Left lung (tissue), 10 donors: ENCODE measurements around the gene CD84. TPM values are rescaled to one million over a fixed set of nuclear protein-coding genes. Genes with fewer than 3 reads are reported as not detected.

ENCODE experiments used
- ATAC-seq: fragments of 200-7000 bp; cut with Tn5 transposase; one replicate; pipeline ENCODE4 v1.9.1; 2020; ENCODE audit warnings: moderate library complexity
- DNase-seq, 4 donors: peaks; one replicate each; pipeline ENCODE4 v3.0.0-alpha.2; 2013 to 2020
- H3K27ac ChIP-seq, 2 donors: fragments of 200-600 bp; sonication (generic) in 1 of 2; one replicate each; pipeline versions ENCODE4 v1.5.0 to v1.8.0; 2020 to 2021
- H3K27me3 ChIP-seq, 2 donors: fragments of 200-600 bp; sonication (generic) in 1 of 2; one replicate each; pipeline versions ENCODE4 v1.5.0 to v1.8.0; 2020 to 2021
- H3K36me3 ChIP-seq, 2 donors: fragments of 200-600 bp; sonication (generic) in 1 of 2; one replicate each; pipeline versions ENCODE4 v1.5.0 to v1.8.0; 2020 to 2021
- H3K4me1 ChIP-seq, 2 donors: fragments of 200-600 bp; one replicate each; pipeline ENCODE4 v1.8.0; 2021
- H3K4me3 ChIP-seq, 2 donors: fragments of 200-600 bp; sonication (generic) in 1 of 2; one replicate each; pipeline versions ENCODE4 v1.5.0 to v1.8.0; 2020 to 2021; ENCODE audit warnings: mild to moderate bottlenecking in 1 of 2
- H3K9me3 ChIP-seq, 2 donors: fragments of 200-600 bp; sonication (generic) in 1 of 2; one replicate each; pipeline versions ENCODE4 v1.5.0 to v1.8.0; 2020 to 2021
- CTCF ChIP-seq, 2 donors: fragments of 200-600 bp; sonication (generic) in 1 of 2; IDR thresholded peaks; one replicate each; pipeline versions ENCODE4 v1.5.0 to v1.8.0; 2021; ENCODE audit warnings: antibody characterized with exemption in 2 of 2
- intact Hi-C, 2 donors: fragments of 100-400 bp; cut with DNase I; formaldehyde crosslinking; loops; one replicate each; pipeline versions ENCODE4 v1.11.2 to v1.14.2; 2022
- polyA plus RNA-seq, 6 donors: library from polyadenylated mRNA; unstranded; fragments of 120-200 nt; gene quantifications; one replicate each; pipeline ENCODE4 v1.2.1, GENCODE V29; 2013; ENCODE audit not compliant: insufficient read length in 6 of 6
- total RNA-seq, 2 donors: library from RNA; stranded (reverse); fragmentation: NEBNext Ultra II Directional; extraction: Animal tissue kit (Norgen Biotek cat#: 25700); gene quantifications; one replicate each; pipeline ENCODE4 v1.2.1, GENCODE V29; 2021
- donor health status: DM: no; HTN: yes; CAD: no.
- donor health status: DM: no; HTN: no; CAD: no.

The CD84 gene
- total and polyA plus RNA-seq, 8 donors, result 1.6 to 39.7 (median 2.3) TPM

GRCh38 chr1:160625725-160626498, 46.6 kb upstream of the CD84 start:
- DNase-seq (peak in 1 of 4 donors; percentile 7), ATAC-seq (no peak)
- Histone ChIP-seq H3K27me3 (no peaks in the 10 kb centered on the region), H3K9me3 (no peaks in the 10 kb centered on the region), H3K36me3 (no peaks in the 10 kb centered on the region), H3K4me1 (peaks cover 4 to 40% of the 10 kb centered on the region in 2 donors), H3K27ac (no peak overlapping the region), H3K4me3 (no peak overlapping the region)
- no peak for TF ChIP-seq CTCF (IDR thresholded peaks at IDR 0.05)
- intact Hi-C loops, result no loop called here

DNA sequence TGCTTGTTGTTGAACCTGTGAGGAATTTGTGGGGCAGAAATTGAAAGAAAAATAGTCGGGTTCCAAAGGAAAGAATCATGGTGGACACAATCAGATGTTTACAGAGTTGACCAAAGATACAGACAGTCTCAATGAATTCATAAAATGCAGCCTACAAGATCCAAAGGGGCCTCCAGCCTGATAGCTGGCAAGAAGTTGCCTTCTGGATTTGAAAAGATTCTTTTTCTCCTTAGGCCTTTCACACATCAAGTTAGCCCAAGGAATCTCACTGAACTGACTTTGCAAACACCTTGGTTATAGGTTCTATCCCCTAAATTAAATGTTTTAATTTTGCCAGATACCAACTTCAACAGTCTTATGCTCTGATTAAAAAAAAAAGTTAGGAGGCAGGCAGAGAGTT, 46.0 kb upstream of the CD84 start:
- Histone ChIP-seq H3K27me3 (no peaks in the 10 kb centered on the region), H3K36me3 (no peaks in the 10 kb centered on the region), H3K4me3 (no peak overlapping the region), H3K9me3 (no peaks in the 10 kb centered on the region), H3K4me1 (peaks cover 3 to 34% of the 10 kb centered on the region in 2 donors), H3K27ac (no peak overlapping the region)
- no peak for DNase-seq
- no peak for ATAC-seq
- TF ChIP-seq CTCF (IDR thresholded peaks at IDR 0.05), result no peak
- intact Hi-C loops, result no loop called here

DNA sequence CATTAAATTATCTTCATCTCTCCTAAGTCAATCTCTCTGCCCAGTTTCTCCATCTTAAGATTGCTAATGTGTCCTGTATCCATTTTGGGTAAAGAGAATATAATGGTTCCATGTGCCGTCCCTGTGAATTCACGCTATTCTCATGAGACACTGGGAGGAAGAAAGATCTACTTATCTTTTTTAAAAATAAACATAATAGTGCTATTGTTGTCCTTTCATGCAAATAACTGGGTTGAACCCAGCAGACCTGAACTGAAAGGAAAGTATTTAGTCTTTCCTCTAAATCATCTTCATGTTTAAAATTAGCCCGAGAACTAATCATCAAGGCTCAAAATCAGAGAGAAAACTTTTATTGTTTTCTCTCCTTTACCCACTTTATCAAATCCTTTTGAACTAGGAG, 45.2 kb upstream of the CD84 start:
- TF ChIP-seq CTCF (IDR thresholded peaks at IDR 0.05), result no peak
- DNase-seq (no peak), ATAC-seq (no peak)
- H3K27me3 ChIP-seq, result no peaks in the 10 kb centered on the region
- H3K4me1 ChIP-seq, result peaks cover 0 to 25% of the 10 kb centered on the region in 2 donors
- intact Hi-C loops, result no loop called here
- H3K36me3 ChIP-seq, result no peaks in the 10 kb centered on the region
- H3K4me3 ChIP-seq, result no peak overlapping the region
- no peaks in the 10 kb centered on the region for H3K9me3 ChIP-seq
- no peak overlapping the region for H3K27ac ChIP-seq

DNA sequence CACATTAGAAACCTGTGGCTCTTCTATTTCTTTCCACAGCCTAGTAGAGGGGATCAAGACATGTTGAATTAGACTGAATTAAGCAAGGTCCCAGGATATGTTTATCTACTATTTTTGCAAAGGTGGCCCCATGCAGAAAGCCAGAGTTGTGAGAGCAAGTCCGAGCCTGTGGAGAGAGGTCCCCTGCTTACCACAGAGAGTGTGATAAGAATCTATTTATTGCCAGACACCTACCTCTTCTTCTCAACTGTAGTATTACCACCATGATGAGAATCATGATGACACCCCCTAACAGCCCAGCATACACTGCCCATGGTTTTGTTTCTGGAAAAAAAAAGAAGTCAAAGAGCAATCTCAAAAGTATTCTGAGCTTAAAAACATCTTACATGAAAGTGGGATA, 44.6 kb upstream of the CD84 start:
- Histone ChIP-seq H3K27me3 (no peaks in the 10 kb centered on the region), H3K27ac (no peak overlapping the region), H3K4me3 (no peak overlapping the region), H3K9me3 (no peaks in the 10 kb centered on the region), H3K36me3 (no peaks in the 10 kb centered on the region), H3K4me1 (peaks cover 0 to 19% of the 10 kb centered on the region in 2 donors)
- ATAC-seq (no peak), DNase-seq (no peak)
- intact Hi-C loops, result no loop called here
- TF ChIP-seq CTCF (IDR thresholded peaks at IDR 0.05), result no peak

- Histone ChIP-seq H3K4me3 (no peak overlapping the region), H3K27ac (no peak overlapping the region), H3K9me3 (no peaks in the 10 kb centered on the region), H3K27me3 (no peaks in the 10 kb centered on the region), H3K36me3 (no peaks in the 10 kb centered on the region), H3K4me1 (peaks cover 0 to 15% of the 10 kb centered on the region in 2 donors)
- DNase-seq, result no peak
- intact Hi-C loops, result no loop called here
- no peak for TF ChIP-seq CTCF (IDR thresholded peaks at IDR 0.05)
- no peak for ATAC-seq
These were observed 43.9 kb upstream of the CD84 start for GRCh38 chr1:160623227-160623633.
